ENCODE data around the gene HK3. TPM values are rescaled to one million over a fixed set of nuclear protein-coding genes. Genes with fewer than 3 reads are reported as not detected.

Gene HK3
- total and polyA plus RNA-seq, 2 donors from 2014 or later, result 2.0 to 21.2 TPM

DNA sequence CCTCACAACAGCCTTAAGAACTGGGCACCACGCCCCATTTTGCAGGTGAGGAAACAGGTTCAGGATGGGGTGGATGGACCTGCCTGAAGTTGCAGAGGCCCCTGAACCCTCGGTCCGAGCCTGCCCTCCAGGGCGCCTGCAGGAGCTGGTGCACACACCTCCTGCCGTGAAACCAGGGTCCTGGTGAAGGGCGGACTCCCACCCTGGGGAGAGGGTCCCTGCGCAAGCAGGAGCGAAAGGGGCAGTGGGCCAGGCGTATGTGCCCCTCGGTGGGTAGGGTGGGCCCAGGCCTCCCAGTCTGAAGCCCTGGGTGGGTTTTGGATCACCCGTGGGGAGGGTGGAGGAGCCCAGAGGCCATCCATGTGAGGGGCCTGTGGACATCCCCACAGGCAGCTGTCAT is 37.9 kb downstream of the HK3 start:
- Histone ChIP-seq H3K4me1 (ENCODE audit: control insufficient read depth in 2 of 3, insufficient read depth in 2 of 3, low read depth in 1 of 3, low read length in 3 of 3) (no peaks in the 10 kb centered on the region), H3K27ac (ENCODE audit: low read depth in 2 of 2, low read length in 2 of 2) (no peak overlapping the region), H3K36me3 (ENCODE audit: control insufficient read depth in 2 of 3, insufficient read depth in 3 of 3, low read length in 3 of 3) (no peaks in the 10 kb centered on the region), H3K4me3 (ENCODE audit: low read length in 3 of 3) (no peak overlapping the region), H3K27me3 (ENCODE audit: control insufficient read depth, insufficient read depth, low read length) (no peaks in the 10 kb centered on the region), H3K9ac (ENCODE audit: low read length in 3 of 3) (no peak overlapping the region), H3K9me3 (ENCODE audit: control insufficient read depth in 2 of 3, insufficient read depth in 1 of 3, low read length in 3 of 3) (no peaks in the 10 kb centered on the region)
- intact Hi-C loops (cut with DNase I), result no loop called here
- FAIRE-seq (no peak), DNase-seq (peak in 1 of 5 donors; percentile 70)
- TF ChIP-seq CTCF (IDR thresholded peaks at IDR 0.05; ENCODE audit: borderline replicate concordance, extremely low read depth, insufficient read depth), result no peak

GRCh38 chr5:176860381-176860780 is 38.8 kb downstream of the HK3 start:
- no peaks in the 10 kb centered on the region for H3K9me3 ChIP-seq (ENCODE audit: control insufficient read depth in 2 of 3, insufficient read depth in 1 of 3, low read length in 3 of 3)
- H3K27ac ChIP-seq (ENCODE audit: low read depth in 2 of 2, low read length in 2 of 2), result no peak overlapping the region
- no peak for FAIRE-seq
- intact Hi-C loops (cut with DNase I), result no loop called here
- no peak overlapping the region for H3K4me3 ChIP-seq (ENCODE audit: low read length in 3 of 3)
- H3K27me3 ChIP-seq (ENCODE audit: control insufficient read depth, insufficient read depth, low read length), result no peaks in the 10 kb centered on the region
- DNase-seq, result peak in 1 of 5 donors; percentile 46
- no peaks in the 10 kb centered on the region for H3K36me3 ChIP-seq (ENCODE audit: control insufficient read depth in 2 of 3, insufficient read depth in 3 of 3, low read length in 3 of 3)
- TF ChIP-seq CTCF (IDR thresholded peaks at IDR 0.05; ENCODE audit: borderline replicate concordance, extremely low read depth, insufficient read depth), result no peak
- no peaks in the 10 kb centered on the region for H3K4me1 ChIP-seq (ENCODE audit: control insufficient read depth in 2 of 3, insufficient read depth in 2 of 3, low read depth in 1 of 3, low read length in 3 of 3)
- no peak overlapping the region for H3K9ac ChIP-seq (ENCODE audit: low read length in 3 of 3)

DNA sequence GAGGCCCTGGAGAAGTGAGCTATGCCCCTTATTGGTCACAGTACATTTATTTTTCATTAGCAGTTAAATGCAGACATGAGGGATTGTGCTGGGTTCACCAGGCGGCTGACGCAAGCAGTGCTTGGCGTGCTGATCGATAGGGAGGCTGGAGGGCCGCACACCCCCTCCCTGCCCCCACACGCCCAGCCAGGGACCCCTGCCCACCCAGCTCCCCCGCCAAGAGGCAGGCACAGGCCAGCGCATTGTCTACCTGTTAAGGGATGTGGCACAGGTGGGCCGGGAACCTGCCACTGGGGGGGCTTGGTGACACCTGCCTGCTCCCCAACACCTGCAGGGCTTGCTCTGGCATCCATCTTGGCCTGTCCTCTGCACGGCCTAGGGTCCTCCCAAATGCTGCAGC is 39.2 kb downstream of the HK3 start:
- H3K4me3 ChIP-seq (ENCODE audit: low read length in 3 of 3), result no peak overlapping the region
- H3K27ac ChIP-seq (ENCODE audit: low read depth in 2 of 2, low read length in 2 of 2), result no peak overlapping the region
- H3K9me3 ChIP-seq (ENCODE audit: control insufficient read depth in 2 of 3, insufficient read depth in 1 of 3, low read length in 3 of 3), result no peaks in the 10 kb centered on the region
- no peak for DNase-seq
- TF ChIP-seq CTCF (IDR thresholded peaks at IDR 0.05; ENCODE audit: borderline replicate concordance, extremely low read depth, insufficient read depth), result no peak
- H3K4me1 ChIP-seq (ENCODE audit: control insufficient read depth in 2 of 3, insufficient read depth in 2 of 3, low read depth in 1 of 3, low read length in 3 of 3), result no peaks in the 10 kb centered on the region
- H3K27me3 ChIP-seq (ENCODE audit: control insufficient read depth, insufficient read depth, low read length), result no peaks in the 10 kb centered on the region
- no peak overlapping the region for H3K9ac ChIP-seq (ENCODE audit: low read length in 3 of 3)
- FAIRE-seq, result no peak
- no peaks in the 10 kb centered on the region for H3K36me3 ChIP-seq (ENCODE audit: control insufficient read depth in 2 of 3, insufficient read depth in 3 of 3, low read length in 3 of 3)
- intact Hi-C loops (cut with DNase I), result no loop called here

DNA sequence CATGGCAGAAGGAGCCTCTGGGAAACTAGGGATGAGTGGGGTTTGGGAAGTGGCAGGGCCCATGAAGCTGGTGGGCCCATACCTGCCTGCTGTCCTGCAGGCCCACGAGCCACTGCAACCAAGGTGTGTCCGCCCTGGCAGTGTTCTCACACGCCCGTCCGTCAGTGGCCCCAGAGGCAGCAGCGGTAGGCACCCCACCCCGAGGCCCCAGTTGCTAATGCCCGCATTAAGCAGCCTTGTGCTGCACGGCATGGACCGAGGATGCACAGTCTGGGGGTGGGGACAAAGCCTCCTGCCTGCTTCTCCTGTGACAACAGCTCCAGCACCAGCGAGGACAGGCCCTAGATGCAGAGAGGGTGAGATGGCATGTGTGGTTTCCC is 41.3 kb downstream of the HK3 start:
- intact Hi-C loops (cut with DNase I), result no loop called here
- Histone ChIP-seq H3K4me1 (ENCODE audit: control insufficient read depth in 2 of 3, insufficient read depth in 2 of 3, low read depth in 1 of 3, low read length in 3 of 3) (no peaks in the 10 kb centered on the region), H3K36me3 (ENCODE audit: control insufficient read depth in 2 of 3, insufficient read depth in 3 of 3, low read length in 3 of 3) (no peaks in the 10 kb centered on the region), H3K9me3 (ENCODE audit: control insufficient read depth in 2 of 3, insufficient read depth in 1 of 3, low read length in 3 of 3) (no peaks in the 10 kb centered on the region), H3K4me3 (ENCODE audit: low read length in 3 of 3) (no peak overlapping the region), H3K27me3 (ENCODE audit: control insufficient read depth, insufficient read depth, low read length) (no peaks in the 10 kb centered on the region), H3K27ac (ENCODE audit: low read depth in 2 of 2, low read length in 2 of 2) (no peak overlapping the region), H3K9ac (ENCODE audit: low read length in 3 of 3) (no peak overlapping the region)
- DNase-seq (peak in 1 of 5 donors; percentile 54), FAIRE-seq (no peak)
- no peak for TF ChIP-seq CTCF (IDR thresholded peaks at IDR 0.05; ENCODE audit: borderline replicate concordance, extremely low read depth, insufficient read depth)

Data from kidney (tissue), 14 donors.